Transverse colon (tissue), 4 donors: ENCODE data around the gene TAF3.

Experiments
- EP300 ChIP-seq: sonication (generic); formaldehyde crosslinking; IDR thresholded peaks from one replicate; pipeline ENCODE4 v1.6.1; 2017; ENCODE audit warnings: antibody characterized with exemption, low read depth
- POLR2A ChIP-seq: fragments of 450-650 bp; IDR thresholded peaks from one replicate; pipeline ENCODE4 v1.6.1; 2016; ENCODE audit warnings: antibody characterized with exemption, mild to moderate bottlenecking, moderate library complexity
- POLR2AphosphoS5 ChIP-seq, 3 donors: sonication (generic); formaldehyde crosslinking; IDR thresholded peaks; one replicate each; pipeline ENCODE4 v1.6.1; 2016; ENCODE audit warnings: antibody characterized with exemption in 3 of 3
- TF ChIP-seq, protein P1 (sequence below), 5 experiments: fragments of 200-600 bp in 3 of 5; fragments of 450-650 bp in 2 of 5; sonication (generic) in 3 of 5; IDR thresholded peaks; 1 replicate in 2 of 5; 2 replicates in 3 of 5; pipeline ENCODE4 v1.5.1; 2016 to 2017; ENCODE audit warnings: antibody characterized with exemption in 5 of 5, inconsistent platforms in 3 of 5, mild to moderate bottlenecking in 2 of 5, moderate library complexity in 1 of 5

DNA sequence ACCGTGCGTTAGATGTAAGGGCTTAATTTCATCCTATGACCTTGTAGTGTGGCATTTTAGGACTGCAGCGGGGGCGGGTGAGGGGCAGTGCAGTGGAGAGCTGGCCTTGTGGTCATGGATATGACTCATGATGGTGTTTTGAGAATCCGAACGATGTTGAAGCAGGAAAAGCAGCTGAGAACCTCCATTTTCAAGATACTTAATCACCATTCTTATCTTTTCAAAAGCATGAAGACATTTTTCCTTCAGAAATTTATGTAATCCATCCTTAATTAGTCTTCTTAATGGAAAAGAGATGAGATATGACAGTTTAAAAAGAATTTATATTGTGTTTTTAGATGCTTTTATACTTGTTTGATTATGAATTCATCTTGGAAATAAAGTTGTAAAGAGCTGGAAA is 20.7 kb upstream of the TAF3 start:
- TF ChIP-seq, protein P1, sequence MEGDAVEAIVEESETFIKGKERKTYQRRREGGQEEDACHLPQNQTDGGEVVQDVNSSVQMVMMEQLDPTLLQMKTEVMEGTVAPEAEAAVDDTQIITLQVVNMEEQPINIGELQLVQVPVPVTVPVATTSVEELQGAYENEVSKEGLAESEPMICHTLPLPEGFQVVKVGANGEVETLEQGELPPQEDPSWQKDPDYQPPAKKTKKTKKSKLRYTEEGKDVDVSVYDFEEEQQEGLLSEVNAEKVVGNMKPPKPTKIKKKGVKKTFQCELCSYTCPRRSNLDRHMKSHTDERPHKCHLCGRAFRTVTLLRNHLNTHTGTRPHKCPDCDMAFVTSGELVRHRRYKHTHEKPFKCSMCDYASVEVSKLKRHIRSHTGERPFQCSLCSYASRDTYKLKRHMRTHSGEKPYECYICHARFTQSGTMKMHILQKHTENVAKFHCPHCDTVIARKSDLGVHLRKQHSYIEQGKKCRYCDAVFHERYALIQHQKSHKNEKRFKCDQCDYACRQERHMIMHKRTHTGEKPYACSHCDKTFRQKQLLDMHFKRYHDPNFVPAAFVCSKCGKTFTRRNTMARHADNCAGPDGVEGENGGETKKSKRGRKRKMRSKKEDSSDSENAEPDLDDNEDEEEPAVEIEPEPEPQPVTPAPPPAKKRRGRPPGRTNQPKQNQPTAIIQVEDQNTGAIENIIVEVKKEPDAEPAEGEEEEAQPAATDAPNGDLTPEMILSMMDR (IDR thresholded peaks at IDR 0.05) = no peak
- TF ChIP-seq POLR2AphosphoS5 (IDR thresholded peaks at IDR 0.05) (no peak), POLR2A (no peak), EP300 (no peak)
